Lung (tissue), 13 donors: ENCODE results near the gene APOM. TPM values are rescaled to one million over a fixed set of nuclear protein-coding genes. Genes with fewer than 3 reads are reported as not detected.

Experiments
- ATAC-seq: fragments of 200-7000 bp; cut with Tn5 transposase; one replicate; pipeline ENCODE4 v1.9.1; 2020; ENCODE audit warnings: moderate number of reproducible peaks; ENCODE audit not compliant: insufficient read depth, low FRiP score
- DNase-seq, 3 donors: peaks; one replicate each; pipeline ENCODE4 v3.0.0-alpha.2; 2013 to 2017
- H3K27ac ChIP-seq, 2 donors: one replicate each; pipeline ENCODE4 v1.5.1; 2013; ENCODE audit warnings: mild to moderate bottlenecking in 2 of 2, moderate library complexity in 2 of 2, control low read depth in 1 of 2, inconsistent platforms in 1 of 2, low read depth in 1 of 2, low read length in 1 of 2
- H3K27me3 ChIP-seq, 3 donors: one replicate each; pipeline ENCODE4 v1.5.1; 2013; ENCODE audit warnings: low read length in 2 of 3; ENCODE audit not compliant: control insufficient read depth in 3 of 3, insufficient read depth in 3 of 3
- H3K36me3 ChIP-seq, 4 donors: one replicate each; pipeline ENCODE4 v1.5.1; 2013; ENCODE audit warnings: low read length in 4 of 4, mild to moderate bottlenecking in 1 of 4, moderate library complexity in 1 of 4; ENCODE audit not compliant: control insufficient read depth in 4 of 4, insufficient read depth in 4 of 4
- H3K4me1 ChIP-seq, 5 donors: one replicate each; pipeline ENCODE4 v1.5.1; 2013; ENCODE audit warnings: low read length in 5 of 5, mild to moderate bottlenecking in 2 of 5, moderate library complexity in 1 of 5; ENCODE audit not compliant: control insufficient read depth in 5 of 5, insufficient read depth in 5 of 5
- H3K4me3 ChIP-seq: one replicate; pipeline ENCODE4 v1.5.1; 2013; ENCODE audit warnings: mild to moderate bottlenecking, control low read depth, moderate library complexity
- H3K9ac ChIP-seq, 2 donors: one replicate each; pipeline ENCODE4 v1.5.1; 2013; ENCODE audit warnings: low read length in 2 of 2, control low read depth in 1 of 2; ENCODE audit not compliant: insufficient read depth in 1 of 2
- H3K9me3 ChIP-seq, 4 donors: one replicate each; pipeline ENCODE4 v1.5.1; 2013; ENCODE audit warnings: low read length in 3 of 4, mild to moderate bottlenecking in 1 of 4, moderate library complexity in 1 of 4; ENCODE audit not compliant: control insufficient read depth in 4 of 4, insufficient read depth in 3 of 4
- CTCF ChIP-seq: IDR thresholded peaks from 2 replicates; pipeline ENCODE4 v1.5.1; 2012; ENCODE audit warnings: mild to moderate bottlenecking; ENCODE audit errors: control extremely low read depth, extremely low read depth
- WGBS, 2 donors: extraction: QIAGEN DNeasy Blood & Tissue Kit; methylation state at CpG; one replicate each; pipeline ENCODE4 v1.1.7; 2013; 5-methylcytosine and 5-hydroxymethylcytosine counted together
- polyA plus RNA-seq, 2 donors: library from polyadenylated mRNA; stranded (reverse); fragments of 200-250 nt; gene quantifications; one replicate each; pipeline ENCODE4 v1.2.1, GENCODE V29; 2013
- small RNA-seq: library from RNA; depleted of rRNA; stranded (forward); fragments of <200 nt; gene quantifications from one replicate; pipeline ENCODE3, GENCODE V24; 2014; ENCODE audit warnings: low replicate concordance
- total RNA-seq, 2 donors: library from RNA; depleted of rRNA in 1 of 2; stranded (reverse); fragments of >200 nt in 1 of 2; gene quantifications; one replicate each; pipeline ENCODE4 v1.2.1, GENCODE V29; 2014 to 2021
- donor health status: control.
- donor health status: control.
- donor health status: Bipolar disorder and iron deficiency.
- donor health status: healthy.
- donor health status: DM: yes; HTN: yes; CAD: no.

APOM gene
- total and polyA plus RNA-seq, 4 donors: 1.3 to 8.8 (median 2.3) TPM

DNA sequence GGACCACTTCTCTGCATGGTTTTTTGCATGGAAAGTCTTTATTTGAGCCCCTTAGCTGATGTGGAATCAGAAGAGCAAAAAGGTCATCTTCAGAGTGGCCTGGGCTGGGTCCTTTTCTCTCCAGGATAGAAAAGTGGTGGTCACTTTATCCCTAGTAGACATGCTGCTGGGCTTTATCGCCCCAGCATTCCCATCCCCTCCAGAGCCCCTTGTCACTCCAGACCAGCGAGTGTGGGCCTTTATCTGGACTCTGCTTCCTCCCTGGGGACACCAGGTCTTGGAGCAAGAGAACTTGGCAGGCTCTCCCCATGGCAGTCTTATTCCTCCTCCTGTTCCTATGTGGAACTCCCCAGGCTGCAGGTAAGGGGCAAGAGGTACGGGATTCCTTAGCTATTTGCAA, 50.9 kb downstream of the APOM start, which contains the start of gene LY6G6F:
Gene LY6G6F, plus strand, starts transcription at position 268 of the 400 bp plus-strand sequence. Its CDS starts 41 bp downstream, at position 309.
- Histone ChIP-seq H3K9ac (no peak within 1 kb of the TSS), H3K4me1 (peaks cover 5 to 12% (median 6%) of the 10 kb centered on the region in 5 donors), H3K27ac (no peak within 1 kb of the TSS), H3K36me3 (no peaks in the 10 kb centered on the region), H3K27me3 (no peaks in the 10 kb centered on the region), H3K9me3 (no peaks in the 10 kb centered on the region), H3K4me3 (no peak within 1 kb of the TSS)
- ATAC-seq (no peak), DNase-seq (no peak)
- WGBS, 2 donors: 62 to 79% methylated on average over 3 of the region's 3 CpGs
- no peak for TF ChIP-seq CTCF

DNA sequence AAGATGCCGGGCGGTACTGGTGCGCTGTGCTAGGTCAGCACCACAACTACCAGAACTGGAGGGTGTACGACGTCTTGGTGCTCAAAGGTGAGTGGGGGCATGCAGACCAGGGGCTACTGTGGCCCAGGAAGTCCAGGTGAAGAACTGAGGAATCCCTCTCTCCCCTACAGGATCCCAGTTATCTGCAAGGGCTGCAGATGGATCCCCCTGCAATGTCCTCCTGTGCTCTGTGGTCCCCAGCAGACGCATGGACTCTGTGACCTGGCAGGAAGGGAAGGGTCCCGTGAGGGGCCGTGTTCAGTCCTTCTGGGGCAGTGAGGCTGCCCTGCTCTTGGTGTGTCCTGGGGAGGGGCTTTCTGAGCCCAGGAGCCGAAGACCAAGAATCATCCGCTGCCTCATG, 52.0 kb downstream of the APOM start:
- TF ChIP-seq CTCF: no peak
- Histone ChIP-seq H3K4me1 (peaks cover 0 to 8% (median 0%) of the 10 kb centered on the region in 5 donors), H3K9me3 (no peaks in the 10 kb centered on the region), H3K4me3 (no peak overlapping the region), H3K9ac (no peak overlapping the region), H3K27me3 (no peaks in the 10 kb centered on the region), H3K27ac (no peak overlapping the region), H3K36me3 (no peaks in the 10 kb centered on the region)
- 85 to 88% methylated on average over 10 of the region's 10 CpGs for WGBS, 2 donors
- ATAC-seq: no peak
- DNase-seq: no peak

Small RNA genes within 50 kb of the gene (small RNA-seq; reads per million reads assigned to genes)
- gene MIR4646 (0.10 reads per million), gene MIR6832 (not detected), gene RF00019 (not detected), gene SNORA38 (1.7 reads per million, percentile 89 among the genes with 10 or more reads in this experiment), gene UQCRHP1 (not detected)

Other genes starting within 250 kb of the APOM start
Only the 30 nearest of the 37 such genes appear.
- gene MICB, start 157.7 kb upstream of the APOM start, total RNA-seq: 1 to 10 TPM; 5.3 to 9.6 TPM
- gene MICB, start 157.7 kb upstream of the APOM start, polyA plus RNA-seq: 10 to 100 TPM in 1 of 2 donors, 1 to 10 TPM in 1; 3.8 to 10.2 TPM
- not detected for gene MCCD1, start 126.9 kb upstream of the APOM start, total RNA-seq
- gene MCCD1, start 126.9 kb upstream of the APOM start, polyA plus RNA-seq: not detected
- 100 to 1,000 TPM; 316 to 418 TPM for gene DDX39B, start 113.9 kb upstream of the APOM start, total RNA-seq
- 100 to 1,000 TPM; 318 to 354 TPM for gene DDX39B, start 113.9 kb upstream of the APOM start, polyA plus RNA-seq
- 1 to 10 TPM in 1 of 2 donors, under 1 TPM in 1; 0.28 to 1.5 TPM for gene ATP6V1G2, start 109.3 kb upstream of the APOM start, total RNA-seq
- under 1 TPM; 0.47 to 0.56 TPM for gene ATP6V1G2, start 109.3 kb upstream of the APOM start, polyA plus RNA-seq
- 10 to 100 TPM; 13.5 to 19.2 TPM for gene NFKBIL1, start 108.3 kb upstream of the APOM start, total RNA-seq
- gene NFKBIL1, start 108.3 kb upstream of the APOM start, polyA plus RNA-seq: 10 to 100 TPM; 18.9 to 32.2 TPM
- 1 to 10 TPM in 1 of 2 donors, under 1 TPM in 1; 0.54 to 1.2 TPM for gene LTA, start 83.6 kb upstream of the APOM start, total RNA-seq
- gene LTA, start 83.6 kb upstream of the APOM start, polyA plus RNA-seq: under 1 TPM; 0.28 to 0.40 TPM
- gene TNF, start 80.3 kb upstream of the APOM start, total RNA-seq: 1 to 10 TPM in 1 of 2 donors, under 1 TPM in 1; 0.23 to 6.6 TPM
- gene TNF, start 80.3 kb upstream of the APOM start, polyA plus RNA-seq: 10 to 100 TPM in 1 of 2 donors, 1 to 10 TPM in 1; 1.6 to 15.7 TPM
- 10 to 100 TPM in 1 of 2 donors, 1 to 10 TPM in 1; 9.9 to 14.6 TPM for gene LTB, start 73.5 kb upstream of the APOM start, total RNA-seq
- gene LTB, start 73.5 kb upstream of the APOM start, polyA plus RNA-seq: 10 to 100 TPM in 1 of 2 donors, 1 to 10 TPM in 1; 9.8 to 31.9 TPM
- 10 to 100 TPM in 1 of 2 donors, 1 to 10 TPM in 1; 9.6 to 78.8 TPM for gene LST1, start 69.6 kb upstream of the APOM start, total RNA-seq
- gene LST1, start 69.6 kb upstream of the APOM start, polyA plus RNA-seq: 100 to 1,000 TPM in 1 of 2 donors, 10 to 100 TPM in 1; 96.1 to 164 TPM
- gene NCR3, start 62.9 kb upstream of the APOM start, total RNA-seq: under 1 TPM in 1 of 2 donors, not detected in 1; 0.64 TPM
- under 1 TPM; 0.61 TPM for gene NCR3, start 62.9 kb upstream of the APOM start, polyA plus RNA-seq
- gene AIF1, start 40.7 kb upstream of the APOM start, total RNA-seq: 10 to 100 TPM; 38.7 to 86.0 TPM
- 100 to 1,000 TPM in 1 of 2 donors, 10 to 100 TPM in 1; 89.9 to 345 TPM for gene AIF1, start 40.7 kb upstream of the APOM start, polyA plus RNA-seq
- 100 to 1,000 TPM in 1 of 2 donors, 10 to 100 TPM in 1; 73.7 to 157 TPM for gene PRRC2A, start 35.2 kb upstream of the APOM start, total RNA-seq
- gene PRRC2A, start 35.2 kb upstream of the APOM start, polyA plus RNA-seq: 100 to 1,000 TPM in 1 of 2 donors, 10 to 100 TPM in 1; 90.4 to 115 TPM
- 100 to 1,000 TPM; 164 to 259 TPM for gene BAG6, start 3.2 kb upstream of the APOM start, total RNA-seq
- 100 to 1,000 TPM; 189 to 322 TPM for gene BAG6, start 3.2 kb upstream of the APOM start, polyA plus RNA-seq
- 10 to 100 TPM; 18.9 to 26.8 TPM for gene C6orf47, start 4.9 kb downstream of the APOM start, total RNA-seq
- gene C6orf47, start 4.9 kb downstream of the APOM start, polyA plus RNA-seq: 10 to 100 TPM; 23.5 to 24.5 TPM
- 10 to 100 TPM; 13.3 to 16.6 TPM for gene GPANK1, start 9.1 kb downstream of the APOM start, total RNA-seq
- gene GPANK1, start 9.1 kb downstream of the APOM start, polyA plus RNA-seq: 10 to 100 TPM; 12.7 to 15.7 TPM
- 100 to 1,000 TPM; 114 to 123 TPM for gene CSNK2B, start 10.2 kb downstream of the APOM start, total RNA-seq
- gene CSNK2B, start 10.2 kb downstream of the APOM start, polyA plus RNA-seq: 100 to 1,000 TPM; 150 to 154 TPM
- gene LY6G5B, start 14.1 kb downstream of the APOM start, total RNA-seq: 10 to 100 TPM in 1 of 2 donors, 1 to 10 TPM in 1; 5.7 to 13.7 TPM
- 1 to 10 TPM; 7.6 to 8.8 TPM for gene LY6G5B, start 14.1 kb downstream of the APOM start, polyA plus RNA-seq
- gene LY6G5C, start 25.2 kb downstream of the APOM start, total RNA-seq: 1 to 10 TPM; 3.0 to 5.0 TPM
- gene LY6G5C, start 25.2 kb downstream of the APOM start, polyA plus RNA-seq: 1 to 10 TPM; 2.8 to 3.9 TPM
- 10 to 100 TPM; 49.5 to 57.7 TPM for gene ABHD16A, start 47.4 kb downstream of the APOM start, total RNA-seq
- gene ABHD16A, start 47.4 kb downstream of the APOM start, polyA plus RNA-seq: 10 to 100 TPM; 30.6 to 68.6 TPM
- under 1 TPM in 1 of 2 donors, not detected in 1; 0.21 TPM for gene LY6G6F, start 51.0 kb downstream of the APOM start, total RNA-seq
- gene LY6G6F, start 51.0 kb downstream of the APOM start, polyA plus RNA-seq: 1 to 10 TPM in 1 of 2 donors, not detected in 1; 2.2 TPM
- gene LY6G6D, start 59.5 kb downstream of the APOM start, total RNA-seq: not detected
- not detected for gene LY6G6D, start 59.5 kb downstream of the APOM start, polyA plus RNA-seq
- gene LY6G6C, start 65.9 kb downstream of the APOM start, total RNA-seq: not detected
- gene LY6G6C, start 65.9 kb downstream of the APOM start, polyA plus RNA-seq: under 1 TPM; 0.14 to 0.16 TPM
- gene MPIG6B, start 67.5 kb downstream of the APOM start, total RNA-seq: 1 to 10 TPM in 1 of 2 donors, under 1 TPM in 1; 0.64 to 1.1 TPM
- gene MPIG6B, start 67.5 kb downstream of the APOM start, polyA plus RNA-seq: 1 to 10 TPM in 1 of 2 donors, under 1 TPM in 1; 0.45 to 2.3 TPM
- gene DDAH2, start 73.4 kb downstream of the APOM start, total RNA-seq: 10 to 100 TPM; 60.3 to 80.0 TPM
- 100 to 1,000 TPM; 103 to 130 TPM for gene DDAH2, start 73.4 kb downstream of the APOM start, polyA plus RNA-seq
- gene CLIC1, start 80.6 kb downstream of the APOM start, total RNA-seq: 100 to 1,000 TPM; 231 to 368 TPM
- 100 to 1,000 TPM; 387 to 763 TPM for gene CLIC1, start 80.6 kb downstream of the APOM start, polyA plus RNA-seq
- gene MSH5, start 84.1 kb downstream of the APOM start, total RNA-seq: 10 to 100 TPM; 11.6 to 17.8 TPM
- gene MSH5, start 84.1 kb downstream of the APOM start, polyA plus RNA-seq: 10 to 100 TPM in 1 of 2 donors, 1 to 10 TPM in 1; 4.5 to 15.1 TPM
- gene SAPCD1, start 106.8 kb downstream of the APOM start, total RNA-seq: 1 to 10 TPM; 1.7 to 4.4 TPM
- gene SAPCD1, start 106.8 kb downstream of the APOM start, polyA plus RNA-seq: 1 to 10 TPM; 1.3 to 6.3 TPM
- 10 to 100 TPM in 1 of 2 donors, 1 to 10 TPM in 1; 4.6 to 14.2 TPM for gene VWA7, start 121.4 kb downstream of the APOM start, total RNA-seq
- gene VWA7, start 121.4 kb downstream of the APOM start, polyA plus RNA-seq: 1 to 10 TPM; 2.2 to 6.7 TPM
- gene VARS1, start 139.9 kb downstream of the APOM start, total RNA-seq: 10 to 100 TPM; 32.2 to 95.4 TPM
- 10 to 100 TPM; 36.3 to 45.8 TPM for gene VARS1, start 139.9 kb downstream of the APOM start, polyA plus RNA-seq
- gene LSM2, start 151.1 kb downstream of the APOM start, total RNA-seq: 10 to 100 TPM; 22.0 to 39.4 TPM
- gene LSM2, start 151.1 kb downstream of the APOM start, polyA plus RNA-seq: 10 to 100 TPM; 52.0 to 66.7 TPM